Suprapubic skin (tissue), 4 donors: ENCODE data around the gene TCF7L2.

Source experiments
- EP300 ChIP-seq: sonication (generic); formaldehyde crosslinking; IDR thresholded peaks from one replicate; pipeline ENCODE4 v1.6.1; 2017; ENCODE audit warnings: antibody characterized with exemption
- POLR2AphosphoS5 ChIP-seq, 3 donors: sonication (generic); formaldehyde crosslinking; IDR thresholded peaks; one replicate each; pipeline ENCODE4 v1.6.1; 2017; ENCODE audit warnings: antibody characterized with exemption in 3 of 3
- TF ChIP-seq, protein P1 (sequence below), 2 donors: fragments of 200-600 bp in 1 of 2; fragments of 450-650 bp in 1 of 2; sonication (generic) in 1 of 2; IDR thresholded peaks; one replicate each; pipeline ENCODE4 v1.5.1; 2016 to 2019; ENCODE audit warnings: antibody characterized with exemption in 2 of 2, mild to moderate bottlenecking in 1 of 2, moderate library complexity in 1 of 2

DNA sequence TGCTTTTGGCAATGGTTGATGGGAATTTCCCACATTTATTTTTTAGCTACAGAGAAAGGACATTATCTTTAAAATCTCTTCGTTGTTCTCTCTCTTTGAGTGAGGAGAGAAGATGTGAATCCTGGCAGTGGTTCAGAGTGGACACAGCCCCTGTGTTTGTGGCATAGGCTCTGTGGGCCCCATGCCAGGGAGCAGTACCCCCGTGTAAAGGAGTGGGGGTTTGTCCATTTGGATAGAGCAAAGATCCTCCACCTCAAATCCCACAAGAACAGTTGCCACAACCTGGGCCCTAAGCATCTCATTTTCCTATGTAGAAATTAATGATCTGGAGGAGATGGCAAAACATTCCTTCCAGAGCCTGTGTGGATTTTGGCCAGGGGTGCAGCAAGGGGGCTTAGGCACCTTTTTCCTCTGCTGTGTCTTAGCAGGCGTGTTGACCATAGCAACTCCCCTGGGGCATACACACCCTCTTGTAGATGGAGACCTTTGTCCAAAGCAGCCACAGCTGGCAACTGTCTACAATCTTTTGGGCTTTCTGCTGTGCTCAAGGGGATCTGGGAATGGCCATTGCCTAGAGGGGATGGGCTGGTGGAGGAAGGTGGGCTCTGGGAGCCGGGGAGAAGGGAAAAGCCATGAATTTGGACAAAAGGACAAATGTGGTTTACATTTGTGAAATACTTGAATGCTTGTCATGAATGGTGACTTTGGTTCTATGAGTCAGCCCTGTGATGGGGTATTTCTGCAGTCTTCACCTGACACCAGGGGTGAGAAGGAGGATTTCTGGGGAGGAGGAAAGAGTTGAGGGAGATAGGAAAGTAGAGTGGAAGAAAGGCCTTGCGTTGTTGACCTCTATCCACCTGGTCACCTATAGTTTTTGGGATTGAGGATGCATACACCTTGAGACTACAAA is 92.0 kb downstream of the TCF7L2 start:
- TF ChIP-seq, protein P1, sequence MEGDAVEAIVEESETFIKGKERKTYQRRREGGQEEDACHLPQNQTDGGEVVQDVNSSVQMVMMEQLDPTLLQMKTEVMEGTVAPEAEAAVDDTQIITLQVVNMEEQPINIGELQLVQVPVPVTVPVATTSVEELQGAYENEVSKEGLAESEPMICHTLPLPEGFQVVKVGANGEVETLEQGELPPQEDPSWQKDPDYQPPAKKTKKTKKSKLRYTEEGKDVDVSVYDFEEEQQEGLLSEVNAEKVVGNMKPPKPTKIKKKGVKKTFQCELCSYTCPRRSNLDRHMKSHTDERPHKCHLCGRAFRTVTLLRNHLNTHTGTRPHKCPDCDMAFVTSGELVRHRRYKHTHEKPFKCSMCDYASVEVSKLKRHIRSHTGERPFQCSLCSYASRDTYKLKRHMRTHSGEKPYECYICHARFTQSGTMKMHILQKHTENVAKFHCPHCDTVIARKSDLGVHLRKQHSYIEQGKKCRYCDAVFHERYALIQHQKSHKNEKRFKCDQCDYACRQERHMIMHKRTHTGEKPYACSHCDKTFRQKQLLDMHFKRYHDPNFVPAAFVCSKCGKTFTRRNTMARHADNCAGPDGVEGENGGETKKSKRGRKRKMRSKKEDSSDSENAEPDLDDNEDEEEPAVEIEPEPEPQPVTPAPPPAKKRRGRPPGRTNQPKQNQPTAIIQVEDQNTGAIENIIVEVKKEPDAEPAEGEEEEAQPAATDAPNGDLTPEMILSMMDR (IDR thresholded peaks at IDR 0.05): no peak
- TF ChIP-seq POLR2AphosphoS5 (IDR thresholded peaks at IDR 0.05) (no peak), EP300 (no peak)
